Astrocyte (in vitro differentiated cells and primary cell): ENCODE results near the gene FAM222A. TPM values are rescaled to one million over a fixed set of nuclear protein-coding genes. Genes with fewer than 3 reads are reported as not detected.

Experiments used
- DNase-seq: peaks from one replicate; pipeline ENCODE4 v3.0.0-alpha.2; 2010; ENCODE audit warnings: low read depth
- FAIRE-seq: peaks from 2 replicates; lab custom pipeline; 2011; peaks lifted over from hg19 to GRCh38; lab: Jason Lieb, UNC
- H2AFZ ChIP-seq: 2 replicates; pipeline ENCODE4 v1.6.0; 2012; ENCODE audit warnings: low read depth, low read length, inconsistent platforms
- H3K27ac ChIP-seq: 2 replicates; pipeline ENCODE4 v1.5.1; 2011; ENCODE audit warnings: low read depth, low read length, inconsistent platforms
- H3K27me3 ChIP-seq: 2 replicates; pipeline ENCODE4 v1.6.0; 2011; ENCODE audit warnings: low read length, inconsistent platforms; ENCODE audit not compliant: insufficient read depth
- H3K36me3 ChIP-seq: 2 replicates; pipeline ENCODE4 v1.5.1; 2011; ENCODE audit warnings: low read length, inconsistent platforms; ENCODE audit not compliant: insufficient read depth
- H3K4me1 ChIP-seq: 2 replicates; pipeline ENCODE4 v1.5.1; 2011; ENCODE audit warnings: low read length, inconsistent platforms; ENCODE audit not compliant: insufficient read depth
- H3K4me2 ChIP-seq: 2 replicates; pipeline ENCODE4 v1.6.0; 2012; ENCODE audit warnings: low read length, inconsistent platforms
- H3K4me3 ChIP-seq: 2 replicates; pipeline ENCODE4 v1.5.1; 2011; ENCODE audit warnings: low read depth, mild to moderate bottlenecking, low read length, inconsistent platforms; ENCODE audit not compliant: insufficient read depth
- H3K79me2 ChIP-seq: 2 replicates; pipeline ENCODE4 v1.6.0; 2012; ENCODE audit warnings: mild to moderate bottlenecking, low read length, inconsistent platforms; ENCODE audit not compliant: insufficient read depth
- H3K9ac ChIP-seq: 2 replicates; pipeline ENCODE4 v1.6.0; 2012; ENCODE audit warnings: mild to moderate bottlenecking, low read length, inconsistent platforms
- H3K9me3 ChIP-seq: 2 replicates; pipeline ENCODE4 v1.5.1; 2012; ENCODE audit warnings: low read depth, mild to moderate bottlenecking, low read length, inconsistent platforms; ENCODE audit not compliant: insufficient read depth
- H4K20me1 ChIP-seq: 2 replicates; pipeline ENCODE4 v1.6.0; 2012; ENCODE audit warnings: low read length, inconsistent platforms; ENCODE audit not compliant: insufficient read depth
- H3K27ac Mint-ChIP-seq: one replicate; pipeline ENCODE4 v1.8.0; 2021; ENCODE audit warnings: mild to moderate bottlenecking, mixed read lengths; ENCODE audit not compliant: unreplicated experiment
- H3K27me3 Mint-ChIP-seq: one replicate; pipeline ENCODE4 v1.8.0; 2021; ENCODE audit warnings: low read depth, mixed read lengths; ENCODE audit not compliant: unreplicated experiment
- H3K36me3 Mint-ChIP-seq: one replicate; pipeline ENCODE4 v1.8.0; 2021; ENCODE audit warnings: low read depth, mixed read lengths; ENCODE audit not compliant: unreplicated experiment
- H3K4me1 Mint-ChIP-seq: one replicate; pipeline ENCODE4 v1.8.0; 2021; ENCODE audit warnings: low read depth, mixed read lengths; ENCODE audit not compliant: unreplicated experiment
- H3K4me3 Mint-ChIP-seq: one replicate; pipeline ENCODE4 v1.8.0; 2021; ENCODE audit warnings: mild to moderate bottlenecking, moderate library complexity, mixed read lengths; ENCODE audit not compliant: unreplicated experiment
- H3K9me3 Mint-ChIP-seq: one replicate; pipeline ENCODE4 v1.8.0; 2021; ENCODE audit warnings: mild to moderate bottlenecking, mixed read lengths; ENCODE audit not compliant: unreplicated experiment
- CTCF ChIP-seq: IDR thresholded peaks from 2 replicates; pipeline ENCODE4 v1.5.1; 2011; ENCODE audit warnings: low read depth, mild to moderate bottlenecking, inconsistent platforms, low read length, moderate library complexity; ENCODE audit not compliant: insufficient read depth
- EZH2 ChIP-seq: IDR thresholded peaks from 2 replicates; pipeline ENCODE4 v1.6.1; 2012; ENCODE audit warnings: mild to moderate bottlenecking, low read length, inconsistent platforms; ENCODE audit not compliant: insufficient read depth
- total RNA-seq: library from RNA; stranded (reverse); gene quantifications from 2 replicates; pipeline ENCODE4 v1.2.1, GENCODE V29; 2021

The FAM222A gene
- total RNA-seq, 1 donor from 2014 or later = 1.2 TPM

- Mint-ChIP-seq H3K36me3 (no peaks in the 10 kb centered on the region), H3K9me3 (no peaks in the 10 kb centered on the region), H3K4me1 (peaks cover 2% of the 10 kb centered on the region), H3K4me3 (peak overlapping the region; percentile 66), H3K27ac (no peak overlapping the region), H3K27me3 (peaks cover 30% of the 10 kb centered on the region)
- no peaks in the 10 kb centered on the region for H3K79me2 ChIP-seq
- TF ChIP-seq CTCF (no peak), EZH2 (no peak)
- peaks cover 3% of the 10 kb centered on the region for H3K4me1 ChIP-seq
- DNase-seq = no peak
- H3K36me3 ChIP-seq = no peaks in the 10 kb centered on the region
- peaks cover 34% of the 10 kb centered on the region for H4K20me1 ChIP-seq
- no peak overlapping the region for H3K4me3 ChIP-seq
- H3K4me2 ChIP-seq = peak overlapping the region; percentile 84
- H3K27me3 ChIP-seq = peaks cover 54% of the 10 kb centered on the region
- no peak overlapping the region for H3K9ac ChIP-seq
- FAIRE-seq = no peak
- no peak overlapping the region for H2AFZ ChIP-seq
- no peaks in the 10 kb centered on the region for H3K9me3 ChIP-seq
- H3K27ac ChIP-seq = no peak overlapping the region
Observed at GRCh38 chr12:109714913-109715244, 1.3 kb downstream of the FAM222A start.

GRCh38 chr12:109715310-109716091 lies 1.9 kb downstream of the FAM222A start:
- Histone ChIP-seq H3K9ac (no peak overlapping the region), H3K4me2 (no peak overlapping the region), H3K4me3 (no peak overlapping the region), H3K27me3 (peaks cover 54% of the 10 kb centered on the region), H3K36me3 (no peaks in the 10 kb centered on the region), H3K27ac (no peak overlapping the region), H2AFZ (no peak overlapping the region), H3K4me1 (peaks cover 3% of the 10 kb centered on the region), H4K20me1 (peaks cover 39% of the 10 kb centered on the region), H3K9me3 (no peaks in the 10 kb centered on the region), H3K79me2 (no peaks in the 10 kb centered on the region)
- Mint-ChIP-seq H3K36me3 (no peaks in the 10 kb centered on the region), H3K9me3 (no peaks in the 10 kb centered on the region), H3K27me3 (peaks cover 31% of the 10 kb centered on the region), H3K4me3 (peak overlapping the region; percentile 66), H3K4me1 (peaks cover 2% of the 10 kb centered on the region), H3K27ac (no peak overlapping the region)
- FAIRE-seq (no peak), DNase-seq (no peak)
- TF ChIP-seq CTCF (no peak), EZH2 (no peak)

GRCh38 chr12:109716092-109716479 lies 2.5 kb downstream of the FAM222A start:
- Mint-ChIP-seq H3K9me3 (no peaks in the 10 kb centered on the region), H3K27ac (no peak overlapping the region), H3K4me3 (peak overlapping the region; percentile 27), H3K27me3 (peaks cover 31% of the 10 kb centered on the region), H3K4me1 (peaks cover 2% of the 10 kb centered on the region), H3K36me3 (no peaks in the 10 kb centered on the region)
- DNase-seq (no peak), FAIRE-seq (no peak)
- no peak overlapping the region for H3K4me3 ChIP-seq
- H3K36me3 ChIP-seq = no peaks in the 10 kb centered on the region
- no peaks in the 10 kb centered on the region for H3K79me2 ChIP-seq
- no peak overlapping the region for H3K27ac ChIP-seq
- H2AFZ ChIP-seq = no peak overlapping the region
- no peak for TF ChIP-seq EZH2
- TF ChIP-seq CTCF = no peak
- H3K27me3 ChIP-seq = peaks cover 58% of the 10 kb centered on the region
- no peak overlapping the region for H3K4me2 ChIP-seq
- peaks cover 40% of the 10 kb centered on the region for H4K20me1 ChIP-seq
- no peaks in the 10 kb centered on the region for H3K9me3 ChIP-seq
- no peaks in the 10 kb centered on the region for H3K4me1 ChIP-seq
- H3K9ac ChIP-seq = no peak overlapping the region
